ENCODE results near the gene SAMD5. TPM values are rescaled to one million over a fixed set of nuclear protein-coding genes. Genes with fewer than 3 reads are reported as not detected.

SAMD5 gene
- total RNA-seq, 1 experiment from 2014 or later = 4.0 TPM

DNA sequence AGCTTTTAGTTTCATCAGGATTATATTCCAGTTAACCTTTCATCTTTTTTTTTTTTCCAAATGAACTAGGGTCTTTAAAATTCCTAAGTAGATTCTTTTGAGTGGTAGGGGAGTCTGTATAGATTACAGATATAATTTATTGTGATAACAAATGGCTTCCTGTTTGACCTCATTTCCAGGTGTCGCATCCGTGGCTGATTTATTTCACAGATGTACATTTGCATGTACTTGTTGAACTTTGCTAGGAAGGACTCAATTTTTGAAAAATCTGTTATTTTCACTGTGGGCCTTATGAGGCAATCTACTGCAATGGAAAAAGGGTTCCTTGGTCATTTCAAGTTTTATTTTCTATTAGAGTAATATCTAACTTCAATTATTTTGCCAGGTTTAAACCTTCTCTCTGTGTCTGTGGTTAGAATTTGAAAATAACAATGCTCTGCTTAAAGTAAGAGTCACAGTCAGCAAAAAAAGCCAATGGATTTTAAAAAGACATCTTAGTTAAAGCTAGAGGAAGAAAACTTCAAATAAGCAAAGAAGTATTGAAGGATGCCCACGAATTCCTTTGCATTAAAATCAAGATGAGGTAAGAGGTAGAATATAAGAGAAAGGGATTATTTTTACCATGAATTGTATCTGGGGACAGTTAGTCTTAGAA lies 57.9 kb downstream of the SAMD5 start (continued):
- TF ChIP-seq, protein P1, sequence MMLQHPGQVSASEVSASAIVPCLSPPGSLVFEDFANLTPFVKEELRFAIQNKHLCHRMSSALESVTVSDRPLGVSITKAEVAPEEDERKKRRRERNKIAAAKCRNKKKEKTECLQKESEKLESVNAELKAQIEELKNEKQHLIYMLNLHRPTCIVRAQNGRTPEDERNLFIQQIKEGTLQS (IDR thresholded peaks at IDR 0.05) = no peak
- no peak for TF ChIP-seq SP1 (IDR thresholded peaks at IDR 0.05; ENCODE audit: low read depth)
- TF ChIP-seq EGR1 (IDR thresholded peaks at IDR 0.05; ENCODE audit: low read depth) = no peak
- TF ChIP-seq, protein P2, sequence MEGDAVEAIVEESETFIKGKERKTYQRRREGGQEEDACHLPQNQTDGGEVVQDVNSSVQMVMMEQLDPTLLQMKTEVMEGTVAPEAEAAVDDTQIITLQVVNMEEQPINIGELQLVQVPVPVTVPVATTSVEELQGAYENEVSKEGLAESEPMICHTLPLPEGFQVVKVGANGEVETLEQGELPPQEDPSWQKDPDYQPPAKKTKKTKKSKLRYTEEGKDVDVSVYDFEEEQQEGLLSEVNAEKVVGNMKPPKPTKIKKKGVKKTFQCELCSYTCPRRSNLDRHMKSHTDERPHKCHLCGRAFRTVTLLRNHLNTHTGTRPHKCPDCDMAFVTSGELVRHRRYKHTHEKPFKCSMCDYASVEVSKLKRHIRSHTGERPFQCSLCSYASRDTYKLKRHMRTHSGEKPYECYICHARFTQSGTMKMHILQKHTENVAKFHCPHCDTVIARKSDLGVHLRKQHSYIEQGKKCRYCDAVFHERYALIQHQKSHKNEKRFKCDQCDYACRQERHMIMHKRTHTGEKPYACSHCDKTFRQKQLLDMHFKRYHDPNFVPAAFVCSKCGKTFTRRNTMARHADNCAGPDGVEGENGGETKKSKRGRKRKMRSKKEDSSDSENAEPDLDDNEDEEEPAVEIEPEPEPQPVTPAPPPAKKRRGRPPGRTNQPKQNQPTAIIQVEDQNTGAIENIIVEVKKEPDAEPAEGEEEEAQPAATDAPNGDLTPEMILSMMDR (IDR thresholded peaks at IDR 0.05 in 2 of 3, conservative IDR thresholded peaks at IDR 0.05 in 1 of 3; ENCODE audit: borderline replicate concordance in 1 of 3, insufficient read depth in 1 of 3, low read depth in 2 of 3, low read length in 2 of 3) = no peak
- no peak for TF ChIP-seq SIN3A (IDR thresholded peaks at IDR 0.05; ENCODE audit: low read depth)
- no peak for TF ChIP-seq YY1 (IDR thresholded peaks at IDR 0.05; ENCODE audit: extremely low read depth, insufficient replicate concordance, low read depth, low read length)
- no peak for TF ChIP-seq EZH2phosphoT487 (IDR thresholded peaks at IDR 0.05; ENCODE audit: borderline replicate concordance)
- TF ChIP-seq CEBPB (IDR thresholded peaks at IDR 0.05; ENCODE audit: low read depth) = no peak
- TF ChIP-seq CBX3 (IDR thresholded peaks at IDR 0.05; ENCODE audit: low read depth) = no peak

DNA sequence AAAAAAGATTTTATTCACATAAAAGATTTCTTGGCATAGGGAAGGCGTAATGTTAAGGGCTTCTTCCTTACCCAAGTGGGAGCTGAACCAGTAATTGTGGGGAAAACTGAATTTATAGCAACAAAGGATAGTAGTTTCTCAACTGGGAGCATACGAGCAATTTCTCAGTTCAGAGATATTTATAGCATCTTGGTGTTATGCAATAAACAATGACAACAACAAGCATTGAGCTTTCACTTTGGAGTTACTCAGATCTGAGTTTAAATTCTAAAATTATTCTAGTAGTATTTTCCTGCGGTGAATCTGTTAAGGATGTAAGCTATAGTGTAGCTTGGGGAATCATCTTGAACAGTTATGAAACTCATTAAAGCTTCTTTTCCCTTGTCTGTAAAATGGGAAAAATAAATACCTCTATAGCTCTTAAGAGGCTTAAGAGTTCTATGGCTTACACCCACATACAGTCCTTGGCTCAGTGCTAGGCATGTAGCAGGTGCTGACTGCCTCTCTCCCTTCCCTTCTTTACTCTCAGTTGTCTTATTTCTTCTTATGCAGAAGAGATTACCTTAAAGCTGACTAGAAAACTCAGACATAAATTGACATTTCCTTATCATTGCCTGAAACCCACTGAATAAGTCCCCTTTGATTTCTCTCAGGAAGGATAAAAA lies 58.8 kb downstream of the SAMD5 start:
- Histone ChIP-seq H3K27ac (ENCODE audit: low read depth, low read length) (no peak overlapping the region), H2AFZ (ENCODE audit: low read depth, low read length, poor library complexity, severe bottlenecking) (no peak overlapping the region), H3K4me2 (ENCODE audit: low read length) (no peak overlapping the region), H3K9me3 (ENCODE audit: control insufficient read depth in 1 of 2, insufficient read depth in 1 of 2, low read depth in 1 of 2, low read length in 2 of 2) (no peaks in the 10 kb centered on the region), H3K27me3 (ENCODE audit: insufficient read depth, low read length) (no peaks in the 10 kb centered on the region), H3K4me1 (ENCODE audit: control insufficient read depth in 1 of 2, insufficient read depth in 2 of 2, low read length in 2 of 2) (no peaks in the 10 kb centered on the region), H3K4me3 (replicated peaks in 1 of 2; ENCODE audit: low read depth in 1 of 2, low read length in 2 of 2) (no peak overlapping the region), H4K20me1 (ENCODE audit: insufficient read depth) (no peaks in the 10 kb centered on the region), H3K9me2 (ENCODE audit: insufficient read depth) (no peaks in the 10 kb centered on the region), H3K36me3 (ENCODE audit: control insufficient read depth in 1 of 2, insufficient read depth in 2 of 2, low read length in 2 of 2) (no peaks in the 10 kb centered on the region; a peak in 1 of 4 replicates), H3K9ac (ENCODE audit: low read length) (no peak overlapping the region), H3K79me2 (ENCODE audit: insufficient read depth, low read length) (no peaks in the 10 kb centered on the region)
- ATAC-seq = no peak
- CTCF ChIA-PET = no interaction called here
- DNase-seq (ENCODE audit: low read depth, low spot score) = no peak
- RAD21 ChIA-PET (ENCODE audit: low non-redundant PET in 1 of 2, low total read pairs in 2 of 2, uncharacterized antibody in 2 of 2, unreplicated experiment in 2 of 2) = no interaction called here
- intact Hi-C loops (cut with micrococcal nuclease) = no loop called here
- BruUV-seq (replicated peaks) = no TSS peak
- POLR2A ChIA-PET = no interaction called here
- TF ChIP-seq YY1 (IDR thresholded peaks at IDR 0.05; ENCODE audit: extremely low read depth, insufficient replicate concordance, low read depth, low read length) = no peak
- TF ChIP-seq CBX3 (IDR thresholded peaks at IDR 0.05; ENCODE audit: low read depth) = no peak
- TF ChIP-seq, protein P3, sequence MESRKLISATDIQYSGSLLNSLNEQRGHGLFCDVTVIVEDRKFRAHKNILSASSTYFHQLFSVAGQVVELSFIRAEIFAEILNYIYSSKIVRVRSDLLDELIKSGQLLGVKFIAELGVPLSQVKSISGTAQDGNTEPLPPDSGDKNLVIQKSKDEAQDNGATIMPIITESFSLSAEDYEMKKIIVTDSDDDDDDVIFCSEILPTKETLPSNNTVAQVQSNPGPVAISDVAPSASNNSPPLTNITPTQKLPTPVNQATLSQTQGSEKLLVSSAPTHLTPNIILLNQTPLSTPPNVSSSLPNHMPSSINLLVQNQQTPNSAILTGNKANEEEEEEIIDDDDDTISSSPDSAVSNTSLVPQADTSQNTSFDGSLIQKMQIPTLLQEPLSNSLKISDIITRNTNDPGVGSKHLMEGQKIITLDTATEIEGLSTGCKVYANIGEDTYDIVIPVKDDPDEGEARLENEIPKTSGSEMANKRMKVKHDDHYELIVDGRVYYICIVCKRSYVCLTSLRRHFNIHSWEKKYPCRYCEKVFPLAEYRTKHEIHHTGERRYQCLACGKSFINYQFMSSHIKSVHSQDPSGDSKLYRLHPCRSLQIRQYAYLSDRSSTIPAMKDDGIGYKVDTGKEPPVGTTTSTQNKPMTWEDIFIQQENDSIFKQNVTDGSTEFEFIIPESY (IDR thresholded peaks at IDR 0.05; ENCODE audit: extremely low read depth, insufficient replicate concordance, low read length) = no peak
- TF ChIP-seq, protein P2 (IDR thresholded peaks at IDR 0.05 in 2 of 3, conservative IDR thresholded peaks at IDR 0.05 in 1 of 3; ENCODE audit: borderline replicate concordance in 1 of 3, insufficient read depth in 1 of 3, low read depth in 2 of 3, low read length in 2 of 3) = no peak
- no peak for TF ChIP-seq CEBPB (IDR thresholded peaks at IDR 0.05; ENCODE audit: low read depth)
- no peak for TF ChIP-seq EZH2phosphoT487 (IDR thresholded peaks at IDR 0.05; ENCODE audit: borderline replicate concordance)
